Measurements from ENCODE around the gene RCE1.
"Not testable (repeated sequence)": the region's sequence is repeated elsewhere in the genome, so short reads cannot be mapped to it uniquely, and the experiment has no call there.

RCE1 gene

DNA sequence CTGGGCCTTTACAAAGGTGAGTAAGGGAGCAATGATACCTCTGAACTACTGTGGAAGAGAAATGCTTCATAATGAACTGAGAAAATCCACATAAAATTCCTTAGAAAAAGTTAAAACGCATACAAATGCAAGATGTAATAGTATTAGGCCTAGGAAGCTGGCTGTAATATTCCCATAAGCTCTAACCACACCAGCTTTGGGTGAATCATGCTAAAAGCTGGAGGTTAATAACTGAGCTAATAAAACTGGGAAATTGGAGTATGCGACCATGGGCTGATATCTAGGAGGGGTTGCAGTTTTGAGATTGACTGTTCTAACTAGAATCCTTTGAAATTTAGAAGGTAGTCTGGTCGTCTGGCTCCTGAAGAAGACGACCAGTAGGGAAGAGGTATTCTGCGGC, 28.6 kb upstream of the RCE1 start:
- H3K27me3 ChIP-seq (replicated peaks): no peaks in the 10 kb centered on the region
- no peaks in the 10 kb centered on the region for H3K36me3 ChIP-seq (replicated peaks)
- in situ Hi-C loops (cut with HindIII; ENCODE audit: low pct_ligation_motif_present, low sequenced_read_pairs): no loop called here
- DNase-seq: no peak
- TF ChIP-seq, protein P1, sequence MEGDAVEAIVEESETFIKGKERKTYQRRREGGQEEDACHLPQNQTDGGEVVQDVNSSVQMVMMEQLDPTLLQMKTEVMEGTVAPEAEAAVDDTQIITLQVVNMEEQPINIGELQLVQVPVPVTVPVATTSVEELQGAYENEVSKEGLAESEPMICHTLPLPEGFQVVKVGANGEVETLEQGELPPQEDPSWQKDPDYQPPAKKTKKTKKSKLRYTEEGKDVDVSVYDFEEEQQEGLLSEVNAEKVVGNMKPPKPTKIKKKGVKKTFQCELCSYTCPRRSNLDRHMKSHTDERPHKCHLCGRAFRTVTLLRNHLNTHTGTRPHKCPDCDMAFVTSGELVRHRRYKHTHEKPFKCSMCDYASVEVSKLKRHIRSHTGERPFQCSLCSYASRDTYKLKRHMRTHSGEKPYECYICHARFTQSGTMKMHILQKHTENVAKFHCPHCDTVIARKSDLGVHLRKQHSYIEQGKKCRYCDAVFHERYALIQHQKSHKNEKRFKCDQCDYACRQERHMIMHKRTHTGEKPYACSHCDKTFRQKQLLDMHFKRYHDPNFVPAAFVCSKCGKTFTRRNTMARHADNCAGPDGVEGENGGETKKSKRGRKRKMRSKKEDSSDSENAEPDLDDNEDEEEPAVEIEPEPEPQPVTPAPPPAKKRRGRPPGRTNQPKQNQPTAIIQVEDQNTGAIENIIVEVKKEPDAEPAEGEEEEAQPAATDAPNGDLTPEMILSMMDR (IDR thresholded peaks at IDR 0.05; ENCODE audit: low read depth, low read length, missing control alignments): no peak
- H3K4me3 ChIP-seq (ENCODE audit: low read depth, low read length): no peak overlapping the region
- no peak overlapping the region for H3K27ac ChIP-seq

DNA sequence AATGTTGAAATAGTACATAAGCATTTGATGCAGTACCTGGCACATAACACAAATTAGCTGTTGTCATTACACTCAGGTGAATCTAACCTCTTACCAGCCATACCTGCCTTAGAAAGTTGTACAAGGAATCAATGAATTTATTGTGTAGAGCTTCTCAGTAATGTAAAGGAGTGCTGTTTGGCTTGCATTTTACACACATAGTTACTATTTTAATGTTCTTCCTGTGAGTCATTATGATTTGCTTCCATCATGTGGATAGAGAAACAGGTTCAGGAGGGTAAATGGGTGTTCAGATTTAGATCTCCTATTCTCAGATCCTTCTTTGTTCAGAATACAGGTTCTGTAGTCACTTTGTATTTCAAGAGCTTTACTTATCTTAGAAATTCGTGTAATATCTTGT, 27.6 kb upstream of the RCE1 start:
- no peak overlapping the region for H3K27ac ChIP-seq
- no peaks in the 10 kb centered on the region for H3K36me3 ChIP-seq (replicated peaks)
- no peak for DNase-seq
- H3K27me3 ChIP-seq (replicated peaks): no peaks in the 10 kb centered on the region
- TF ChIP-seq, protein P1 (IDR thresholded peaks at IDR 0.05; ENCODE audit: low read depth, low read length, missing control alignments): no peak
- no peak overlapping the region for H3K4me3 ChIP-seq (ENCODE audit: low read depth, low read length)
- in situ Hi-C loops (cut with HindIII; ENCODE audit: low pct_ligation_motif_present, low sequenced_read_pairs): no loop called here

DNA sequence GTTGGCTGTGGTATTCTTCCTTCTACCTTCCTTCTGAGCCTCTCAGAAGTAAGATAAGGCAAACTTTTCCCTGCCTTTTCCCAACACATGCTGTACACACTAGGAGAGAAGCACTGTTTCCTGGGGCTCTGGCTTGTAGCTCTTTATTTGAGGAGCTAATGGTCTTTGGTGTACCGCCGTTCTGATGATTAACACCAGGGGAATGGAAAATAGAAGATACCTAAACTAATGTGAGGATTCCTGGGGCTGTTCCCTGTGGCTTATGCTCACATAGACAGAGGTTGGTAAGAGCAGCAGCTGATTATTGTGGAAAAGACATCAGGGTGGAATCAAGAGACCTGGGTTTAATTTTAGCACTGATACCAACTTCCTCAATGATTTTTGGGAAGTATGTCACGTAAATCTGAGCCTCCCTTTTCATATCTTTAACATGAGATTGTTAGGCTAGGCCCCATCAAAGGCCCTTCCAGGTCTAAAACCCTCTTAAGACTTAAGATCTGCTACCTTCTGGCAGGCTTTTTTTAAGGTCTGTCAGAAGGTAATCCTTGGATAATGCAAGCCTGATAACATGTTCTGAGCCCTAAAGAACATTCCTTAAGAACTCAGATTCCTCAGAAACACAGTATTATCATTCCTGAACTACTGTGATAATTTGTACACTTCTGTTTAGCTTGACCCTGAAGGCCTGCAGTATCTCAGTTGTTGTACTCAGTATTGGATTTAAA, 24.8 kb upstream of the RCE1 start:
- Histone ChIP-seq H3K36me3 (replicated peaks) (no peaks in the 10 kb centered on the region), H3K4me3 (ENCODE audit: low read depth, low read length) (no peak overlapping the region), H3K27ac (no peak overlapping the region), H3K27me3 (replicated peaks) (no peaks in the 10 kb centered on the region)
- in situ Hi-C loops (cut with HindIII; ENCODE audit: low pct_ligation_motif_present, low sequenced_read_pairs): no loop called here
- TF ChIP-seq, protein P1 (IDR thresholded peaks at IDR 0.05; ENCODE audit: low read depth, low read length, missing control alignments): no peak
- no peak for DNase-seq

DNA sequence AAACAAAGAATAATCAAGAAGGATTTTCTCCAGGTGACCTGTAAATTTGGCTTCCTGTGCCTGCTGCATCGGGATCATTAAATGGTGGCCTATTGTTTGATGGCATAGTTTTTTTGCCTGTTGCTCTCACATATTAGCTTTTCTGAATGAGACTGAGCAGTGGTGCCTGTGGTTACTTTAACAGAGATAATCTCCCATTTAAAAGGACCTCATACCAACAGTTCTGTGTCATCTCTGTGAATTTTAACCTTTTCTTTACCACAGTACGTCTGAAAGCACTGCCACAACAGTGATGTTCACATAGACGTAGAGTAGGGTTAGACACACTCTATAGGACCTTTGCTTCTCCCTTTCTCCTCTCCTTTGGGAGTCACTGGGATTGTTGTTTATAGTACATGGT, 22.9 kb upstream of the RCE1 start:
- no peak for DNase-seq
- Histone ChIP-seq H3K27me3 (replicated peaks) (no peaks in the 10 kb centered on the region), H3K36me3 (replicated peaks) (no peaks in the 10 kb centered on the region), H3K27ac (no peak overlapping the region), H3K4me3 (ENCODE audit: low read depth, low read length) (no peak overlapping the region)
- in situ Hi-C loops (cut with HindIII; ENCODE audit: low pct_ligation_motif_present, low sequenced_read_pairs): no loop called here
- TF ChIP-seq, protein P1 (IDR thresholded peaks at IDR 0.05; ENCODE audit: low read depth, low read length, missing control alignments): no peak

DNA sequence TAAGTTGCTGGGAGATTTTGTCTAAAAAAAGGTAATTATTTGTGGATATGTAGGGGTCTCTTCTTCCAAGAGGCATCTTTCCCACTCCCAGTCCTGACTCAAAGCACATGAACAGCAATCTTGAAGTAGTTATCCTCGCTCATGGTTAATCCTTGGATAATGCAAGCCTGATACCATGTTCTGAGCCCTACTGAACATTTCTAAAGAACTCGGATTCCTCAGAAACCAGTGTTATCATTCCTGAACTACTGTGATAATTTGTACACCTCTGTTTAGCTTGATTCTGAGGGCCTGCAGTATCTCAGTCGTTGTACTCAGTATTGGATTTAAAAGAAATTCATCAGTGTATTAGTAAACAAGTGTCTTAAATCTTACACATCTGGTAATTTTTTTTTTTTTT, 22.3 kb upstream of the RCE1 start:
- no peak for DNase-seq
- H3K27me3 ChIP-seq (replicated peaks): no peaks in the 10 kb centered on the region
- H3K36me3 ChIP-seq (replicated peaks): no peaks in the 10 kb centered on the region
- in situ Hi-C loops (cut with HindIII; ENCODE audit: low pct_ligation_motif_present, low sequenced_read_pairs): no loop called here
- TF ChIP-seq, protein P1 (IDR thresholded peaks at IDR 0.05; ENCODE audit: low read depth, low read length, missing control alignments): no peak
- H3K4me3 ChIP-seq (ENCODE audit: low read depth, low read length): no peak overlapping the region
- no peak overlapping the region for H3K27ac ChIP-seq

DNA sequence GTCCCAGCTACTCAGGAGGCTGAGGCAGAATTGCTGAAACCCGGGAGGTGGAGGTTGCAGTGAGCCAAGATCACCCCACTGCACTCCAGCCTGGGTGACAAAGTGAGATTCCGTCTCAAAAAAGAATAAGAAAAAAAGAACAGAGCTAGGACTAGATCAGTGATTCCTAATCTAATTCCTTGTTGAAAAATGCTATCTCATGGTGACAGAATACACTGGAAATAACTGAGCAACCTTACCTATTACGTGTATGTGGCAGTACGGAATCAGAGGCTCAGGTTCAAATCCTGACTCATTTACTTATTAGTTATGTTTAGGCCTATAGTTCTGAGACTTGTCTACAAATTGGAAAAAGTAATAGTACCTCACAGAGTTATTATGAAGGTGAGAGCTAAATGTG, 19.5 kb upstream of the RCE1 start:
- TF ChIP-seq, protein P1 (IDR thresholded peaks at IDR 0.05; ENCODE audit: low read depth, low read length, missing control alignments): no peak
- Histone ChIP-seq H3K27ac (no peak overlapping the region), H3K4me3 (ENCODE audit: low read depth, low read length) (no peak overlapping the region), H3K27me3 (replicated peaks) (no peaks in the 10 kb centered on the region), H3K36me3 (replicated peaks) (no peaks in the 10 kb centered on the region)
- in situ Hi-C loops (cut with HindIII; ENCODE audit: low pct_ligation_motif_present, low sequenced_read_pairs): no loop called here
- no peak for DNase-seq

DNA sequence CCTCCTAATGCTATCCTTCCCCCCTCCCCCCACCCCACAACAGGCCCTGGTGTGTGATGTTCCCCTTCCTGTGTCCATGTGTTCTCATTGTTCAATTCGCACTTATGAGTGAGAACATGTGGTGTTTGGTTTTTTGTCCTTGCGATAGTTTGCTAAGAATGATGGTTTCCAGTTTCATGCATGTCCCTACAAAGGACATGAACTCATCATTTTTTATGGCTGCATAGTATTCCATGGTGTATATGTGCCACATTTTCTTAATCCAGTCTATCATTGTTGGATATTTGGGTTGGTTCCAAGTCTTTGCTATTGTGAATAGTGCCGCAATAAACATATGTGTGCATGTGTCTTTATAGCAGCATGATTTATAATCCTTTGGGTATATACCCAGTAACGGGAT, 18.7 kb upstream of the RCE1 start:
- DNase-seq; H3K27me3 ChIP-seq (replicated peaks); H3K36me3 ChIP-seq (replicated peaks); in situ Hi-C loops (cut with HindIII; ENCODE audit: low pct_ligation_motif_present, low sequenced_read_pairs); H3K27ac ChIP-seq; H3K4me3 ChIP-seq (ENCODE audit: low read depth, low read length): not testable (repeated sequence)

Data from brain microvascular endothelial cell (primary cell).